Vagina (tissue), 2 donors: Measurements from ENCODE around the gene VSIG10. TPM values are rescaled to one million over a fixed set of nuclear protein-coding genes. Genes with fewer than 3 reads are reported as not detected.

Experiments
- DNase-seq, 2 donors: peaks; one replicate each; pipeline ENCODE4 v3.0.0-alpha.2; 2017; ENCODE audit errors: extremely low spot score in 2 of 2
- H3K27ac ChIP-seq: fragments of 200-600 bp; sonication (generic); one replicate; pipeline ENCODE4 v1.5.1; 2019
- H3K27me3 ChIP-seq: fragments of 200-600 bp; sonication (generic); one replicate; pipeline ENCODE4 v1.5.1; 2019
- H3K36me3 ChIP-seq, 2 donors: fragments of 200-600 bp; sonication (generic); one replicate each; pipeline ENCODE4 v1.5.1; 2017 to 2019
- H3K4me1 ChIP-seq: fragments of 200-600 bp; sonication (generic); one replicate; pipeline ENCODE4 v1.5.1; 2019
- H3K4me3 ChIP-seq, 2 donors: fragments of 200-600 bp; sonication (generic); 1 replicate in 1 of 2; 2 replicates in 1 of 2; pipeline ENCODE4 v1.5.1; 2016 to 2019
- H3K9me3 ChIP-seq: fragments of 200-600 bp; sonication (generic); one replicate; pipeline ENCODE4 v1.5.1; 2019
- CTCF ChIP-seq, 3 experiments: fragments of 450-650 bp in 2 of 3; fragments of 200-600 bp in 1 of 3; sonication (generic) in 1 of 3; IDR thresholded peaks; one replicate each; pipeline ENCODE4 v1.5.1; 2017 to 2019; ENCODE audit warnings: antibody characterized with exemption in 3 of 3, mild to moderate bottlenecking in 2 of 3, moderate library complexity in 2 of 3
- POLR2A ChIP-seq, 2 donors: fragments of 450-650 bp; IDR thresholded peaks; one replicate each; pipeline ENCODE4 v1.6.1; 2017; ENCODE audit warnings: antibody characterized with exemption in 2 of 2, mild to moderate bottlenecking in 2 of 2, moderate library complexity in 2 of 2
- POLR2AphosphoS5 ChIP-seq, 2 donors: sonication (generic); formaldehyde crosslinking; IDR thresholded peaks; one replicate each; pipeline ENCODE4 v1.9.0; 2017; ENCODE audit warnings: antibody characterized with exemption in 2 of 2, mild to moderate bottlenecking in 2 of 2, low read depth in 1 of 2; ENCODE audit not compliant: insufficient read depth in 1 of 2
- intact Hi-C: fragments of 100-400 bp; cut with DNase I; formaldehyde crosslinking; loops from one replicate; pipeline ENCODE4 v1.15.1; 2023
- total RNA-seq: library from RNA; depleted of rRNA; stranded (reverse); fragments of >200 nt; gene quantifications from one replicate; pipeline ENCODE4 v1.2.3, GENCODE V29; 2016

VSIG10 gene
- total RNA-seq, 1 donor from 2014 or later = 31.2 TPM

GRCh38 chr12:118035190-118036041 is 68.4 kb downstream of the VSIG10 start:
- H3K9me3 ChIP-seq = no peaks in the 10 kb centered on the region
- H3K27ac ChIP-seq = no peak overlapping the region
- no peak for DNase-seq
- no peaks in the 10 kb centered on the region for H3K4me1 ChIP-seq
- H3K36me3 ChIP-seq = peaks cover 0 to 79% of the 10 kb centered on the region in 2 donors
- H3K27me3 ChIP-seq = no peaks in the 10 kb centered on the region
- TF ChIP-seq POLR2AphosphoS5 (IDR thresholded peaks at IDR 0.05; ENCODE audit: insufficient read depth in 1 of 2, low read depth in 1 of 2) (no peak), POLR2A (IDR thresholded peaks at IDR 0.05) (no peak), CTCF (IDR thresholded peaks at IDR 0.05) (no peak)
- H3K4me3 ChIP-seq = no peak overlapping the region
- intact Hi-C loops = no loop called here

- Histone ChIP-seq H3K36me3 (peaks cover 0 to 75% of the 10 kb centered on the region in 2 donors), H3K9me3 (no peaks in the 10 kb centered on the region), H3K27ac (no peak overlapping the region), H3K4me1 (no peaks in the 10 kb centered on the region), H3K27me3 (no peaks in the 10 kb centered on the region), H3K4me3 (no peak overlapping the region)
- intact Hi-C loops = no loop called here
- TF ChIP-seq CTCF (IDR thresholded peaks at IDR 0.05) (no peak), POLR2A (IDR thresholded peaks at IDR 0.05) (no peak), POLR2AphosphoS5 (IDR thresholded peaks at IDR 0.05; ENCODE audit: insufficient read depth in 1 of 2, low read depth in 1 of 2) (no peak)
- no peak for DNase-seq
These were observed 69.2 kb downstream of the VSIG10 start for GRCh38 chr12:118034429-118035189.

GRCh38 chr12:118033902-118034301 is 69.9 kb downstream of the VSIG10 start:
- no peaks in the 10 kb centered on the region for H3K27me3 ChIP-seq
- peaks cover 0 to 82% of the 10 kb centered on the region in 2 donors for H3K36me3 ChIP-seq
- no peak overlapping the region for H3K27ac ChIP-seq
- intact Hi-C loops = no loop called here
- TF ChIP-seq CTCF (IDR thresholded peaks at IDR 0.05) (no peak), POLR2A (IDR thresholded peaks at IDR 0.05) (no peak), POLR2AphosphoS5 (IDR thresholded peaks at IDR 0.05; ENCODE audit: insufficient read depth in 1 of 2, low read depth in 1 of 2) (no peak)
- no peak overlapping the region for H3K4me3 ChIP-seq
- H3K9me3 ChIP-seq = no peaks in the 10 kb centered on the region
- DNase-seq = no peak
- no peaks in the 10 kb centered on the region for H3K4me1 ChIP-seq

- intact Hi-C loops = no loop called here
- H3K27ac ChIP-seq = no peak overlapping the region
These were observed 70.5 kb downstream of the VSIG10 start for GRCh38 chr12:118033323-118033722.

More at GRCh38 chr12:118033323-118033722, 70.5 kb downstream of the VSIG10 start:
- H3K36me3 ChIP-seq = peaks cover 0 to 82% of the 10 kb centered on the region in 2 donors
- H3K27me3 ChIP-seq = no peaks in the 10 kb centered on the region
- no peak for TF ChIP-seq POLR2A (IDR thresholded peaks at IDR 0.05)
- no peak for TF ChIP-seq POLR2AphosphoS5 (IDR thresholded peaks at IDR 0.05; ENCODE audit: insufficient read depth in 1 of 2, low read depth in 1 of 2)
- TF ChIP-seq CTCF (IDR thresholded peaks at IDR 0.05) = no peak
- no peak overlapping the region for H3K4me3 ChIP-seq
- no peaks in the 10 kb centered on the region for H3K4me1 ChIP-seq
- H3K9me3 ChIP-seq = no peaks in the 10 kb centered on the region
- no peak for DNase-seq
